Measurements from ENCODE around the gene LARP4B. TPM values are rescaled to one million over a fixed set of nuclear protein-coding genes. Genes with fewer than 3 reads are reported as not detected.

Gene LARP4B
- polyA plus RNA-seq, 1 donor (not counting 4 experiments of a cell fraction or from before 2014, with no cell fraction given): 39.4 TPM

DNA sequence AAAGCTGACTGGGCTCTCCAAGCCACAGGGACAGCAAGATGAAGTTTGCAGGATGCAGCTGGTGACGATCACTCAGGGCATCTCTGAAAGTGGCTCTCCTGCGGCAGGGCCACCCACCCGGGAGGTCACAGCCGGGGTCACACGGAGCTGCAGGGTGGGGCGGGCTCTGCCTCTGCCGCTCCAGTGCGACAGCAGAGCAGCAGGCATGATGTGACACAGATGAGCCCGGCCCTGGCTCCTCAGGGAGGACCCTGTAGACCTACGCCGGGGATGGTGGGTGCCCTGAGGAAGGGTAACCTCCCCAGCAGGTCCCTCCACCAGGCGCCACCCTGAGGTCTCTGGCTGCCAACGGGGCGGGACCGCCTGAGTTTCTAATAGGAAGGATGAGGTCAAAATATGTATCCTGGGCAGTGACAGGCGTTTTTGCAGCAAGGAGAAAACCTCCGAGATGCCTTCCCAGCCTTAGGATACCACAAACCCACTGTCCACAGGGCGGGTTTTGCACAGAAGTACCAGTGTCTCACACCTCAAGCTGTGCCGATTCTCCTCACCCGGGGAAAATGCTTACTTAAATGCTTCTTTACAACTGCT, 127.2 kb downstream of the LARP4B start:
- H3K27me3 ChIP-seq (ENCODE audit: control insufficient read depth, extremely low read depth, insufficient read depth, low read length): no peaks in the 10 kb centered on the region

DNA sequence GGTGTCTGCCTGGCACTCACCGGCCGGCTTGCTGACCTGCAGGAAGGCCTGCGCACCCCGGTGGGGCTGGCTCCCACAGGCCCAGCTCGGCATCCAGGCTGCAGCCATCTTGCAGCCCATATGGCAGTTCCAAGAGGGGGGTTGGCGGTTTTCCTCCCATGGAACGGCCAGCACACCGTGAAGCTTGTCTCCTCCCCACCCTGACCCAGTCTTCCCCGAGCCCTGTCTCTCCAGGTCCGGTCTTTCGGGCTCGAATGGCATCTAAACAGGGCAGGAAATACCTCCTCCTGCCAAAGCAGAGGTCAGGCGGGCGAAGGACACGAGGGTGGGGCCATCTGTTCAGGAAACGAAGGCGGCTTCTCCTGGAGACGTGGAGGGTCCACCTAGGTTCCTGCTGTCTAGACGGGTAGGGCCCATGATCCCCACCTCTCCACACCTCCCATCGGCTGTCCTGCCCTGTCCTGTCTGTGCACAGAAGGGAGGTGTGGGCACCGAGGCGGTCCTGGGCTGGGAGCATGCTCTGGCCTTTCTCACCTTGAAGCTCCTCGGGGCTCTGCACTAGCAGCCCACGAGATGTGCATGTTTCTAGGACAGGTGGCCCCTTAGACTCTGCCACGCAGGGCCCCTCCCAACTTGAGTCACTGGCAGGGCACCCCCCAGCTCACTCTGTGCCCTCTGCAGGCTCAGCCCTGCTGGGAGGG, 128.3 kb downstream of the LARP4B start:
- Histone ChIP-seq H3K4me2 (ENCODE audit: control insufficient read depth, extremely low read depth, insufficient read depth, low read depth, low read length) (no peak overlapping the region), H2AFZ (ENCODE audit: control insufficient read depth, low read length) (no peak overlapping the region), H3K9ac (ENCODE audit: control insufficient read depth, extremely low read depth, insufficient read depth, low read length) (no peak overlapping the region), H3K4me1 (ENCODE audit: control insufficient read depth, extremely low read depth, insufficient read depth, low read length) (no peaks in the 10 kb centered on the region), H4K20me1 (ENCODE audit: control insufficient read depth, extremely low read depth, insufficient read depth, low read length) (no peaks in the 10 kb centered on the region), H3K9me1 (ENCODE audit: control insufficient read depth, extremely low read depth, insufficient read depth, low read length) (peaks cover 2% of the 10 kb centered on the region), H3K27me3 (ENCODE audit: control insufficient read depth, extremely low read depth, insufficient read depth, low read length) (no peaks in the 10 kb centered on the region), H3K27ac (ENCODE audit: control insufficient read depth, insufficient read depth, low read length) (no peak overlapping the region), H3K4me3 (ENCODE audit: control insufficient read depth in 2 of 3, extremely low read depth in 1 of 3, insufficient read depth in 2 of 3, low read depth in 1 of 3, low read length in 3 of 3) (no peak overlapping the region), H3K79me2 (ENCODE audit: control insufficient read depth, insufficient read depth, low read length) (no peaks in the 10 kb centered on the region), H3K36me3 (ENCODE audit: control insufficient read depth in 2 of 2, extremely low read depth in 1 of 2, insufficient read depth in 2 of 2, low read length in 2 of 2) (peaks cover 10 to 13% of the 10 kb centered on the region in 2 experiments), H3K9me3 (ENCODE audit: control insufficient read depth, low read depth, low read length) (no peaks in the 10 kb centered on the region)
- no peak for FAIRE-seq
- TF ChIP-seq EZH2 (IDR thresholded peaks at IDR 0.05; ENCODE audit: low read length): no peak
- TF ChIP-seq, protein P1, sequence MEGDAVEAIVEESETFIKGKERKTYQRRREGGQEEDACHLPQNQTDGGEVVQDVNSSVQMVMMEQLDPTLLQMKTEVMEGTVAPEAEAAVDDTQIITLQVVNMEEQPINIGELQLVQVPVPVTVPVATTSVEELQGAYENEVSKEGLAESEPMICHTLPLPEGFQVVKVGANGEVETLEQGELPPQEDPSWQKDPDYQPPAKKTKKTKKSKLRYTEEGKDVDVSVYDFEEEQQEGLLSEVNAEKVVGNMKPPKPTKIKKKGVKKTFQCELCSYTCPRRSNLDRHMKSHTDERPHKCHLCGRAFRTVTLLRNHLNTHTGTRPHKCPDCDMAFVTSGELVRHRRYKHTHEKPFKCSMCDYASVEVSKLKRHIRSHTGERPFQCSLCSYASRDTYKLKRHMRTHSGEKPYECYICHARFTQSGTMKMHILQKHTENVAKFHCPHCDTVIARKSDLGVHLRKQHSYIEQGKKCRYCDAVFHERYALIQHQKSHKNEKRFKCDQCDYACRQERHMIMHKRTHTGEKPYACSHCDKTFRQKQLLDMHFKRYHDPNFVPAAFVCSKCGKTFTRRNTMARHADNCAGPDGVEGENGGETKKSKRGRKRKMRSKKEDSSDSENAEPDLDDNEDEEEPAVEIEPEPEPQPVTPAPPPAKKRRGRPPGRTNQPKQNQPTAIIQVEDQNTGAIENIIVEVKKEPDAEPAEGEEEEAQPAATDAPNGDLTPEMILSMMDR (optimal IDR thresholded peaks at IDR 0.05 in 1 of 3, IDR thresholded peaks at IDR 0.05 in 1 of 3, conservative IDR thresholded peaks at IDR 0.05 in 1 of 3; ENCODE audit: extremely low read depth in 1 of 3, insufficient read depth in 2 of 3, low read length in 3 of 3): no peak
- no peak for DNase-seq (ENCODE audit: low read depth, low spot score)
- dilution Hi-C loops (cut with MboI; ENCODE audit: extremely low pct_ligation_motif_present, low sequenced_read_pairs): no loop called here

More for the DNA sequence above, 127.2 kb downstream of the LARP4B start:
- Histone ChIP-seq H3K4me3 (ENCODE audit: control insufficient read depth in 2 of 3, extremely low read depth in 1 of 3, insufficient read depth in 2 of 3, low read depth in 1 of 3, low read length in 3 of 3) (no peak overlapping the region), H3K9me3 (ENCODE audit: control insufficient read depth, low read depth, low read length) (no peaks in the 10 kb centered on the region), H3K79me2 (ENCODE audit: control insufficient read depth, insufficient read depth, low read length) (no peaks in the 10 kb centered on the region), H3K4me2 (ENCODE audit: control insufficient read depth, extremely low read depth, insufficient read depth, low read depth, low read length) (no peak overlapping the region), H3K9me1 (ENCODE audit: control insufficient read depth, extremely low read depth, insufficient read depth, low read length) (peaks cover 2% of the 10 kb centered on the region), H3K9ac (ENCODE audit: control insufficient read depth, extremely low read depth, insufficient read depth, low read length) (no peak overlapping the region), H2AFZ (ENCODE audit: control insufficient read depth, low read length) (no peak overlapping the region), H4K20me1 (ENCODE audit: control insufficient read depth, extremely low read depth, insufficient read depth, low read length) (no peaks in the 10 kb centered on the region), H3K36me3 (ENCODE audit: control insufficient read depth in 2 of 2, extremely low read depth in 1 of 2, insufficient read depth in 2 of 2, low read length in 2 of 2) (peaks cover 13 to 19% of the 10 kb centered on the region in 2 experiments), H3K4me1 (ENCODE audit: control insufficient read depth, extremely low read depth, insufficient read depth, low read length) (no peaks in the 10 kb centered on the region), H3K27ac (ENCODE audit: control insufficient read depth, insufficient read depth, low read length) (no peak overlapping the region)
- DNase-seq (ENCODE audit: low read depth, low spot score) (no peak), FAIRE-seq (no peak)
- TF ChIP-seq, protein P1 (optimal IDR thresholded peaks at IDR 0.05 in 1 of 3, IDR thresholded peaks at IDR 0.05 in 1 of 3, conservative IDR thresholded peaks at IDR 0.05 in 1 of 3; ENCODE audit: extremely low read depth in 1 of 3, insufficient read depth in 2 of 3, low read length in 3 of 3): no peak
- no peak for TF ChIP-seq EZH2 (IDR thresholded peaks at IDR 0.05; ENCODE audit: low read length)
- dilution Hi-C loops (cut with MboI; ENCODE audit: extremely low pct_ligation_motif_present, low sequenced_read_pairs): no loop called here
